ENCODE results near the gene AFAP1.

AFAP1 gene

DNA sequence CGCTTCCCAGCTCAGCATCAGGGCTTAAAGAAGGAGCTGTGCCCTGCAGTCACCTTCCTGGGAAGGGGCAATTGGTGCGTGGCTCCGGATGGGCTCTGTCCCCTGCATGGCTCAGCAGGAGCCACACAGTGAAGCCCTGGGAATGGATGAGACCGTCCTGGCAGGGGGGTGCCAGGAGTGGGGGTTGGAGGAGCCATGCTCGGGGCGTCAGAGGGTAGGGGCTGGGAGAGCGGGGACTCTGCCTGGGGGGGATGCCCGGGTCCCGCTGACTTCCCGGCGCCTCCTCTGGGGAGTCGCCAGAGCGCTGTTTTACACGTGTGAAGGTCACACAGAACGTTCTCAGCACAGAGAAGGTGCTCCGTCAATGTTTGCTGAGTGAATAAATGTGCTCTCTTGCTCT lies 184.1 kb downstream of the AFAP1 start:
- DNase-seq (ENCODE audit: low spot score) = no peak

DNA sequence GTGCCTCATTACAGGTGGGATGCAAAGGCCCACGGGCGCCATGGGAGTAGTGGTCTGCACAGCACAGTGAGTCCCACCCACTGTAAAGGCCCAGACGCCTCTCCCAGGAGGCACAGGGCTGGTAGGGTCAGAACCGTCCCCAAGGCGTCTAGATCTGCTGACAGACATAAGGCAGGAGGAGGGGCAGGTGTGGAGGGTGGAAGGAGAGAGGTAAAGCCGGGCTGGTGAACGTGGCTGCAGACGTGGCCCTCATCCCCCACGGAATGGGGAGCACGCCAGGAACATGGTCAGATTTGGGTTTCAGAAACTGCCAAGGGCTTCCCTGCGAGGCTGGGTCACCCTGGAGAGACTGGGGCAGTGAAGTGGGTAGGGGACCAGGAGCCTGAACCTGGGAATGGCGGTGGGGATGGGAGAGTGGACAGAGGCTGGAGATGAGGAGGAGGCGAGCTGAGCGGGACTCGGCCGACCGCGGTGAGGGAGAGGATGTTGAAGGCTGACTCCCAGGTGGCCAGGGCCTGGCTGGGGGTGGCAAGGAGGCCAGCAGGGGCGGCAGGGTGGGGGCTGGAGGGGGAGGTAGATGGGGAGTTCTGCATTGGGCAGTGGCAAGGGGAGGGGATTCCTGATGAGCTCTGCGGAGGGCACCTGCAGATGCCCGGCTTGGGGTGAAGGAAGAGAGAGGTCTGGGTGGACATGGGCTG lies 184.9 kb downstream of the AFAP1 start:
- no peak for DNase-seq (ENCODE audit: low spot score)

DNA sequence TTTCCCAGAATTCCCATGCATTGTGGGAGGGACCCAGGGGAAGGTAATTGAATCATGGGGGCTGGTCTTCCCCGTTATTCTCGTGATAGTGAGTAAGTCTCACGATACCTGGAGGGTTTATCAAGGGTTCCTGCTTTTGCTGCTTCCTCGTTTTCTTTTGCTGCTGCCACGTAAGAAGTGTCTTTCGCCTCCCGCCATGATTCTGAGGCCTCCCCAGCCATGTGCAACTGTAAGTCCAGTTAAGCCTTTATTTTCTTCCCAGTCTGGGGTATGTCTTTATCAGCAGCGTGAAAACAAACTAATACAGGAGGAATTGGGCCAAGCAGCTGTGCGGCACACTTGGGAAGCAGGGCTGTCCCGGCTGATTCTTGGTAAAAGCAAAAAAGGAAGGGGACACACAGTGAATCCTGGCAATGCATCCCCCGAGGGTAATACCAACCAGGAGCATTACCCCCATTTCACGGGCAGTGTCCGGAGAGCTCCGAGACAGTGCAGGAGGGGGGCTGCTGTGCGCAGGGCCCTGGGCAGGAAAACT lies 185.7 kb downstream of the AFAP1 start:
- no peak for DNase-seq (ENCODE audit: low spot score)

DNA sequence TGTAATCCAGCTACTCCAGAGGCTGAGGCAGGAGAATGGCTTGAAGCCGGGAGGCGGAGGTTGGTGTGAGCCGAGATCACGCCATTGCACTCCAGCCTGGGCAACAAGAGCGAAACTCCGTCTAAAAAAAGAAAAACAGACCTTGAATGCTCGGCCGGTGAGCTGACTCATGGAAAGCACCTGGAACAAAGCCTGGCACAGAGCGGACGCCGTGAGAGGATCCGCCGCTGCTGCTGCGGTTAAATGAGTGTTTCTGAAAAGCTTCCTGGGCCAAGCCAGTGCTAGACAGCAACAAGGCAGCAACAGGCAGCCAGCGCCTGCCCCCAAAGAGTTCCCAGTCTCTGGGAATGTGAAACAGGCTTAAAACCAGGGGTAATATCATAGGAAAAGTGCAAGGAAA lies 186.4 kb downstream of the AFAP1 start:
- no peak for DNase-seq (ENCODE audit: low spot score)

DNA sequence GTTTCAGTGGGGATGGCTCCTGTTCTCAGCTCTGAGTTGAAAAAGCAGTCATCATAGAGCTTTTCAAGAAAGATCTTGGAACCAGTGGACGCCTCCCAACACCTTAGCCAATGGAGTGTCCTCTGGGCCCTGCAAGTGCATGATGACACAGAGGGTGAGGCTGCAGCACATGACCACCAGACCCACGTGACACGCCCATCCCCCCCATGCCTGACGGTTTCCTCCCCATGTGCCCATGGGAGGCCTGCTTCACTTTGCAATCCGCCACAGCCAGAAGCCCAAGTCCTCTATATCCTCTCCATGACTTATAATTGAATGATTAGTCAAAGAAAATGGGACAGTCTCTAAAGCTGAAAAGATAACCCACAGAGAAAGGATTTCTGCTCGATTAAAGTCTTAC lies 187.0 kb downstream of the AFAP1 start:
- no peak for DNase-seq (ENCODE audit: low spot score)

DNA sequence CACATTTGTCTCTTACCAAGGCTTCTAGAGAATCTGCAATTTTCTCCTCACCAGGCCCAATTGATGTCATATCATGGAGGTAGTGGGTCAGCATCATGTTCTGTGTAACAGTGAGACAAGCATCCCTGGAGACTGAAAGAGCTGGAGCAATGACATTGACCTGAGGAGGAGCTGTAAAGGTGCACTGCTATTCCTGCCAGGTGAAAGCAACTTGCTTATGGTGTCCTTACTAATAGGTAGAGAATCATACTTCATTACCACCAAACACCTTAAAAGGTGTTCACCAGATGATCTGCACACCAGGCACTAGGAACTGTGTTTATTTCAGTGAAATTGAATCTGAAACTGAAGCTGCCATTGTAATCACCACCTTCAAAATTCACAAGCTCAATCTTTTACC lies 188.7 kb downstream of the AFAP1 start:
- no peak for DNase-seq (ENCODE audit: low spot score)

DNA sequence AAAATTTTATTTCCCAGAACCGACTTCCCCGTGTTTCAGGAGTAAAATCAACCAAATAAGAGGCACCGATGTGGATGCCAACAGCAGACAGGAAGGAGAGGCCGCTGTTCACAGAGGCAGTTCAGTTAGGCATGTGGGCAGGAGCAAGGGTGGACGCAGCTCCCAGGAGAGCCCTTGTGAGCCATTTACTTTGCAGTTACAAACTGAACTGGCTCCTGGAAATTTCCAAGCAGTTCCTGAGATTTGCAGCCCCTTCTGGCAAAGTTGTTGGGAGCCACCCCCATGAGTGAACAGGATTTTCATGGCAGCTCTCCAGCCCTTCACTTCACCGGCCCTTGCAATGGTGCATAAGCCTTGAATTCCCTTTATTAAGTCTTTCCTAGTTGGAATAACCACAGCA lies 189.1 kb downstream of the AFAP1 start:
- DNase-seq (ENCODE audit: low spot score) = no peak

DNA sequence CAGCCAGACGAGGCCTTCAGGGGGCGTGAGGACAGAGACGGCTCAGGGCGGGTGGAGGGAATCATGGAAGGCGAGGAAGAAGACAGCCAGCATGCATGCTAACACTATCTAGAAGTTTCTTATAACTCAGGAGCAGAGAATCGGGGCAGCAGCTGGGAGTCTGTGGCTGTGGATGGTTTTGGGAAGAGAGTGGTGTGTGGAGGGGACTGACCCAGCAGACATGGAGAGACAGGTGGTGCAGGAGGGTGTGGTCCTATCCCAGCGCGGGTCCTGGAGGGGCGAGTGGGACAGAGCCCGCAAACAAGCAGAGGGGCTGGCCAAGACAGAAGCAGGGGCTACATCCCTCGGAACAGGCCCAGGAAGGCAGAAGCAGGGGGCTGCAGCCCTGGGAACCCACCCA lies 192.1 kb downstream of the AFAP1 start:
- DNase-seq (ENCODE audit: low spot score) = no peak

DNA sequence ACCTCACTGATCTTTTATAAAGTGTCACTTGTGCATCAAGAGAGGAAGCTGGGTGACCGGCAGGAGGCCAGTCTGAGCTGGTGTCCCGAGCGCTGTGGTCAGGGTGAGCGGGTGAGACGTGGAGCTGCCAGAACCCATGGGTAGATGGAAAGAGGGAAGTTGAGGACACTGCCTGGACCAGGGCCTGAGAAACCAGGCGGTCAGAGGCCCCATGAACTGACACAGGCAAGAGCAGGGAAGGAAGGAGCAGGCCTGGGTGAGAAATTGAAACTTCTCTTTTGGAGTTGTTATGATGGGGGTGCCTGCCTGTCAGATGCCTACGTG lies 192.6 kb downstream of the AFAP1 start:
- DNase-seq (ENCODE audit: low spot score) = no peak

DNA sequence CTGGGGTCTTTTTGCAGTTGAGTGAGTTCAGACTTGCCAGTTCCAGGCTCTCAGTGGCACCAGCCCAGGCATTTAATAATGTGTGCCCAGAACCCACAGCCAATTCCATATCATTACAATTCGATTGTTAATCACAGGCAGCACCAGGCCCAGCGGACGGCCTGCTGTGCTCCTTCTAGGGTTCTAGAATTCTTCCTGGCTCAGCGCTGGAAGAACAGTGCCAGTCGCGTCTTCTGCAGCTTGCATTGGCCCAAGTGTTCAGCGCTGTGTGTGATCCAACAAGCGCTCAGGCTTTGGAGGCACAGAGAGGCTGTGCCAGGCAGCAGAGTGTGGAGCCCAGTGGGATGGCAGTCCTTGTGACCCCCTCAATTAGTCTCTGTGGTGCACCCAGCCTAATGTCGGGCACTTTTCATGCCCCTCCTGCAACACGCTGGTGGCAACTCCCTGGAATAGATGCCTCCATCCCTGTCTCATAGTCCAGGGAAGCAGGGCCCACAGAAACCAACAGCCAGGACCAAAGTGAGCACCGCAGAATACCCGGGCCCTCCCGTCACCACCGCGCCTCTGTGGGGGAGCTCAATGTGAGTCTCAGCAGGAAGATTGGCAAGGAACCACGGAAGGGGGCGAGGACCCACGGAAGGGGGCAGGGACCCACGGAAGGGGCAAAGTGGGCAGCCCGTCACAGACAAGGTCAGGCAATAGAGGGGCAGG lies 193.2 kb downstream of the AFAP1 start:
- DNase-seq (ENCODE audit: low spot score) = no peak

DNA sequence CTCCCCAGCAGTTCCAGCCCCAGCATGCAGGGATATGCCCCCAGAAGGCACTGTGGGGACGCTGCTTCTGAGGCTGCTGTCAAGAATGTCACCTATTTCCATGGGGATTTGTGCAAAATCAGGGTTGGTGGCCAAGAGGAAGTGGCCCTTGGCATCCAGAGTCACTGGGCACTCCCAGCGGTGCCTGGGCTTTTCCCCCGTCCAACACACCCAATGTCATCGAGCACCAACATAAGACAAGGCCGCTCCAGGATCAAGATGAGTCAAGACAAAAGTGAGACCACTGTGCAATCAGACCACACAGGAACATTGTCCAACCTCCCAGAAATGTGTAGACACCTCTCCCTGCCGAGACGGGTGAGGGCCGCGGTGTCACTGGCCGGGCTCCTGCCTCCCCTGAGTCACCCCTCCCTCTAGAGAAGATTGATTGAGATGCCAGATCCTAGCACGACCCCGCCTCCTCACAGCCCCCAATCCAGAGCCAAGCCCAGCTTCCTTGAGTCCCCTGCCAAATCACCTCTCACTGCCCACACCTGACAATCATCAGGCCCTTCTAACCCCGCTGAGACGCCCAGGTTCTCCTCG lies 194.3 kb downstream of the AFAP1 start:
- no peak for DNase-seq (ENCODE audit: low spot score)

DNA sequence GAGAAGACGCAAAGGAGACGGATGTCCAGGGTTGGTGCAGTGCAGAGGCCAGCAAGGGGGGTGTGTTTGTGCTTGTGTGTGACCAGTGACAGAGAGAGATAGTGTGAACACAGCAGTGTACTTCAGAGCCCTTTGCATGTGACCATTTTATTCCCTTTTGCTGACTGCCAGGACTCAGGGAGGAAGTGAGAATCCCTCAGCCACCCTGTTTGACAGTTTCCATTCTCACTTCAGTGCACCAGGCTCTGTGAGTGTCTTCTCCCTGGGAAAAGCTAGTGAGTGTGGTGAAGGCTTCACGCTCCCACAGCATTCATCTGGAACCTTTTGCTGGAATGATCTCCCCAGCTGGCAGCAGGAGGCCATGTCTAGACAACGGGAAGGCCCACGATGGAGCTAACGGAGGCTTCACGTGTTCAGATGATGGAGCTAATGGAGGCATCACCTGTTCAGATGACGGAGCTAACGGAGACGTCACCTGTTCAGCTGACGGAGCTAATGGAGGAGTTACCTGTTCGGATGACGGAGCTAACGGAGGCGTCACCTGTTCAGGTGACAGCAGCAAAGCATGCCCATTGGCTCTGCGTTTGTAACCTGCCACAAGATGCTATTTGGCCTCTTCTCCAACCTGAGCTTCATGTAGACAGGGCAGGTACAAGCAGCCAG lies 195.4 kb downstream of the AFAP1 start:
- DNase-seq (ENCODE audit: low spot score) = no peak

DNA sequence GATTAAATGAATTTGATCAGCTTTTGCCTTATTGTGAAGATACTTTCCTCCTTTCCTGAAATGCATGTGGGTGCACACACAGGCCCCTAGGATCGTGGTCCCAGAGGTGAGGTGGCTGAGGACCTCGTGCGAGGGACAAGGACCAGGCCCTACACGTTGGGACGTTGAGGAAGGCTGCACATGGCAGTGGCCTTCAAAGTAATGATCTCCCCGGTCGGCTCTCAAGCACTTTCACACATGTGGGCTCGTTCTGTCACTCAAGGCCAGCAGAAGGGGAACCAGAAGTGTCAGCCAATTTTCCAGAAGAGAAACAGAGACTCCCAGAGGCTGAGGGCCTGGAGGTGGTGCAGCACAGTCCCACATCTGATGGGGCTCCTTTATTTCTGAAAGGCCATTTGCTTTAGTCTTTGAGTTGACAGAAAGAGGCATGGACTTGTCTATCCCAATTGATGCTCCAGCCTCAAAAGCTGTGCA lies 196.8 kb downstream of the AFAP1 start:
- DNase-seq (ENCODE audit: low spot score) = no peak

DNA sequence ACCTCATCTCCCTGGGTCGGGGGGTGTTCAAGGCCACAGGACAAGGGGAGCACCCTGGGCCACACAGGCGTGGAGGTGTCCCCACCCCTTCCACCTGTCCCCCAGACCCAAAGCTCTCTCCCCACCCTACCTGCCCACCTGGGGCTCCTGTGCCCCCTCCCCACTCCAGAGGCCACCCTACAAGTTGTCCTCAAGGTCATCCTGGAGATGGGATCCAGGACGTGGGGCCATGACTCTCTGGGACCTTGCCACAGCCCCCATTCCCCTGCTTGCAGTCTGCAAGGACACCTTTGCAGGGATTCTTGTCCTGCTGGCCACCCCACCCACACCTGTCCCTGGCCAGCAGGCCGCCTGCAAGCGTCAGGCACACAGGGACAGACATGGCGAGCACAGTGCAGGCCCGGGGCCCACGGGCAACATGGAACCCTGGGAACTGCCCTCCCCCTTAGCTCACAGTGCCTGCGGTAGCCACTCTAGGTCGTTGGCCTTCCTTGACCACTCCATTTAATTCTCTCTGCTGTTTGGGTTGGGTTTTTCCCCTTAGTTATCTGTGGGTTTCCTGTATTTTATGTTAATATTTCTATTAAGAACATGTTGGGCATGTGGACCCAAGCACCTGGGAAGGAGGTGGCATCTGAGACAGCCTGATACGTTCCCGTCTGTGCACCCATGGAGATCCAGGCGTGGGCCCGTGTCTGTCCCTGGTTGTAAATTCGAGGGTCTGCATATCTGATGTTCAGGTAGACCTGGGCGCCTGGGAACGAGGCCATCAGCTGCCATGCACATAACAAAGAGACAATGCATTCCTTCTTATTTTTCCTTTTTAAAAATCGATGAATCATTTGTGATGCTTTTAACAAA lies 197.5 kb downstream of the AFAP1 start:
- no peak for DNase-seq (ENCODE audit: low spot score)

DNA sequence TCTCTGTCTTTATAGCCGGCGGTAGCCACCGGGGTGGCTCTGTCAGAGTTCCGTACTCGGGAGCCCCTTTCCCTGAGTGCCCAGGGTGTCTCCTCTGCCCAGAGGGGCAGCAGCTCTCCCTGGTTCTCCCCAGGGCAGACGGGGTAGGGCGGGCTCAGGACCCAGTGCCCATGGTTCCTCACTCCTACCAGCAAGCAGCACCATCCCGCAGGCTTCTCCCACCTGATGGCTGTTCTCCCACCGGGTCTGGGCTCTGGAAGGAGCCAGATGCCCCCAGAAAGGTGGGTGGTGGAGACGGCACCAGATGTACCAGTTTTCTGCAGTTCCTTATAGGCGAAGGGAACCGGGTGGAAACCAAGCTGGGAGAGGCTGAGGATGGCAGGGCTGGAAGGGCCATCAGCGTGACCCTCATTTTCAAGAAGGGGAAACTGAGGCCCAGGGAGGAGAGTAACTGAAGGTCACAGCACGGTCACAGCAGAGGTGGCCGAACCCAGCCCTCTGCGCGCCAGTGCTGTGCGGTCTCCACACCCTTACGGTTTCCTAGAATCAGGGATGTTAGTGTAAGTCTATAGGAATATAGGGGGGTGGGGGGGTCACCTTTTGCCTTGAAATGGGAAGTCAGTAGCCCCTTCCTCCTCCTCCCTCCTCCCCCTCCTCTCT lies 198.7 kb downstream of the AFAP1 start:
- no peak for DNase-seq (ENCODE audit: low spot score)

DNA sequence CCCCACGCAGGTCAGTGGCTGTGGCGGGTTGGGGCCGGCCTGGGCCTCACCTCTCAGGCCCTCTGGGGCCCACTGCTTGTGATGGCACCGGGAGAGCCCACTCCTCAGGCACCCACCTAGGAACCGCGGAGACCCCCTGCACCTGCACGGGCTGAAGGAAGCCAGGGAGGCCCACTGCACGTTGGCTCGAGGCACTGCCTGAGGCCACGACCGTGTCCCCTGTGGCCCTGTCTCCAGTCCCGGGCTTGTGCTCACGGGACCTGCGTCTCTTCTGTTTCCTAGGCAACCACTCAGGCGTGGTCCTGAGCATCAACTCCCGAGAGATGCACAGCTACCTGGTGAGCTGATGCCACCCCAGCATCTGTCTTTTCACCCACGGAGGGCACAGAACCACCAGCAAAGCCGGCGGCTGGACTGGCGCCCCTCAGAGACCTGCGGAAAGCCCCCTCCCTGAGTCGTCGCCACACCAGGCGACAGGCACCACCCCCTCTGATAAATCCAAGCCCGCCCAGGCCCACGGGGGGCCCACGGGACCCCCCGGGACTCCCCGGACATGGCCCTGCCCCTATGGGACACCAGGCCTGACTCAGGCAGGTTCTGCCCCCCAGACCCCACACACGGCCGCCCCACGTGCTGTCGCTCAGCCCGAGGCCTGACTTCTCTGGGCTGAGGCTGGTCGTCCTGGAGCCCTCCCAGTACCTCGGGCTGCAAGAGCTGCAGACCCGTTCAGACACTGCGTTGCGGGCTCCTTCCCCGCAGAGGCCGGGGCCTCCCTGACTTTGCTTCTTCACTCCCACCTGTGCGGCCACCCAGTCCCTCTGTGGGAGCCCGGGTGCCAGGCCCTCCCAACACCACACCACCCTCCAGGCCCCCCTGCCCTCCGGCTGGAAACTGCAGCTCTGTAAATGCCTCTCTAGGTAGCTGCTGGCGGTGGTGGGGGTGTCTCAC lies 199.5 kb downstream of the AFAP1 start:
- no peak for DNase-seq (ENCODE audit: low spot score)

DNA sequence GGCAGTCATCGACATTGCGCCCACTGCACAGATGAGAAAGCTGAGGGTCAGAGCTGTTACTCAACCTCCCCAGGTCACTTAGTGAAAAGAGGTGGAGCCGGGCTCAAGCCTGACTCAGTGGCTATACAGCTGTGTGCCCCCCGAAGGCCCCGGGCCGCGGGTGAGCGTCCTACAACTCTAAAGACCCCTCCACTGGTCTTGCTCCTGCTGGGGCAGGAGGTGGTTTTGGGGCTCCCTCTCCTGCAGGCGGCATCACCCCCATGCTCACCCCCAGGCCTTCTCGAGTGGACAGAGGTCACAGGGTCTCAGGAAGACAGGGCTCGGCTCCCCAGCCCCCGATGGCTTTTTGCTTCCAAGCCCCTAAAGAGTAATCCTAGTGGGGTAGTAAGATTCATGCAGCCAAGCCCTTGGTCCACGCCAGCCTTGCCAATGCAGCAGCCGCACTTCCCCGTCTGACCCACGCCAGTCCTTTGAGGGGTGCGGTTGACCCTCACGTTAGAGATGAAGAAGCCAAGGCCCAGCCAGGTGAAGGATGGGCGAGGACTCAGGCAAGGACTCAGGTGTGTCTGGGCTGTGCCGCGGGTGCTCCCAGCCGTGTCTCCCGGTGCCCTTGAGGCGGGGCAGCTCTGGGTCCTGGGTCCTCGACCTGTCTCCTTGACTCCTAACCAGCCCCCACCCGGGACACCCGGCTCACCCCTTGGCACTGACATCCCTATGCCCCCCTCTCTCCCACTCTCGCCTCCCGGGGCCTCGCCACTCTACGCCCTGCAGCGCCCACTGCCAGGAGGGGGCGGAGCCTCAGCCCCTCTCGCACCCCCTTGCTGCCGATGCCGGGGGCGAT lies 200.4 kb downstream of the AFAP1 start:
- no peak for DNase-seq (ENCODE audit: low spot score)

DNA sequence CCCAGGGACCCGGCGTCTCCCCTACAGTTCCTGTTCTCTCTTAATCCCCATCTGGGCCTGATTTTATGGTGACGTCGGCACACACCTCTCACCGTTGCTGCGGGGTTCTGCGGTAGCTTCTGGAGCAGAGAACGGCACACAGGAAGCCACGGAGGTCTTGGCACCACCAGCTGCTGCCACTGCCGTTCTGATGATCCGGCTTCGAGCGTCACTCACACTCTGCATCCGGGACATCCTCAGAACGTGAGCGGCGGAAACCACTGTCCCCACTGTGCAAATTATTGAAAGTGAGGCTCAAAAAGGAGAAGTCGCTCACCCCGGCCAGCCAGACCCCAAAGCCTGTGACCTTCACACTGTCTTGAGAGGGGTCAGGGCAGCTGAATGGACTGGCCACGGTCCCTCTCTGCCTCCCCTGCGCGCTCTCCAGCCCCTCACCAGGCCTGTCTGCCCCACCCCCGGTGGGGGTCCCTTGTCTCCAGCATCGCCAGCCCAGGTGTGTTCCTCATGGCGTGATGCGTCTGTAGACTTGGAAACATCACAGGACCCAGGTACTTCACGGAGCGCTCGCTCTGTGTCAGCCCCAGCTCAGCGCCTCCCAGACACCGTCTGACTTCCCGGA lies 201.1 kb downstream of the AFAP1 start:
- DNase-seq (ENCODE audit: low spot score) = no peak
